KMS-11 (cell line): ENCODE measurements around the gene VPS26A.

Experiments used
- H2AFZ ChIP-seq: fragments of 200-600 bp; sonication (generic); 2 replicates; pipeline ENCODE4 v1.6.1; 2016; ENCODE audit warnings: antibody characterized with exemption, mixed run types, low read depth
- H3K27ac ChIP-seq: fragments of 200-600 bp; sonication (generic); 2 replicates; pipeline ENCODE4 v1.6.1; 2016; ENCODE audit warnings: mild to moderate bottlenecking, mixed run types
- H3K27me3 ChIP-seq: fragments of 200-600 bp; sonication (generic); 2 replicates; pipeline ENCODE4 v1.6.1; 2017; ENCODE audit warnings: mild to moderate bottlenecking, low read depth, mixed run types, moderate library complexity; ENCODE audit not compliant: insufficient read depth
- H3K36me3 ChIP-seq: fragments of 200-600 bp; sonication (generic); 2 replicates; pipeline ENCODE4 v1.6.1; 2017; ENCODE audit warnings: mild to moderate bottlenecking, mixed run types; ENCODE audit not compliant: insufficient read depth
- H3K4me1 ChIP-seq: fragments of 200-600 bp; sonication (generic); 2 replicates; pipeline ENCODE4 v1.6.1; 2016; ENCODE audit warnings: mild to moderate bottlenecking, low read depth, mixed run types; ENCODE audit not compliant: poor library complexity, severe bottlenecking
- H3K4me2 ChIP-seq: fragments of 200-600 bp; sonication (generic); 2 replicates; pipeline ENCODE4 v1.7.0; 2016; ENCODE audit warnings: mild to moderate bottlenecking, mixed run types
- H3K4me3 ChIP-seq: fragments of 200-600 bp; sonication (generic); IDR thresholded peaks from 2 replicates; pipeline ENCODE4 v1.6.1; 2017; ENCODE audit warnings: low read depth, low read length, mixed read lengths; ENCODE audit not compliant: insufficient read depth
- H3K79me2 ChIP-seq: fragments of 200-600 bp; sonication (generic); 2 replicates; pipeline ENCODE4 v1.6.1; 2016; ENCODE audit warnings: low read depth, mixed run types; ENCODE audit not compliant: insufficient read depth
- H3K9ac ChIP-seq: fragments of 200-600 bp; sonication (generic); 2 replicates; pipeline ENCODE4 v1.6.1; 2016; ENCODE audit warnings: mild to moderate bottlenecking, mixed run types
- H4K20me1 ChIP-seq: fragments of 200-600 bp; sonication (generic); 2 replicates; pipeline ENCODE4 v1.6.1; 2016; ENCODE audit warnings: mild to moderate bottlenecking, mixed run types; ENCODE audit not compliant: insufficient read depth
- TF ChIP-seq, protein P1 (sequence below): fragments of 200-600 bp; sonication (generic); conservative IDR thresholded peaks from 2 replicates; pipeline ENCODE4 v1.6.1; 2017; ENCODE audit warnings: low read depth, mild to moderate bottlenecking, antibody characterized with exemption, low read length, moderate library complexity, mixed read lengths

Gene VPS26A

DNA sequence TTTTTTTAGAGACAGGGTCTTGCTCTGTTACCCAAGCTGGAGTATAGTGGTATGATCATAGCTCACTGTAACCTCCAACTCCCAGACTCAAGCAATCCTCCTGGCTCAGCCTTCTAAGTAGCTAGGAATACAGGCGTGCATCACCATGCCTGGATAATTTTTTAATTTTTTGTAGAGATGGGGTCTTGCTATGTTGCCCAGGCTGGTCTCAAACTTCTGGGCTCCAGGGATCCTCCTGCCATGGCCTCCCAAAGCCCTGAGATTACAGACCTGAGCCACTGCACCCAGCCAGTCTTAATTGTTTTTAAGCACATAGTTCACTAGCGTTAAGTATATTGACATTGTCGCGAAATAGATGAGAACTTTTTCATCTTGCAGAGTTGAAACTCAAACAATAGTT lies 58.0 kb downstream of the VPS26A start:
- Histone ChIP-seq H3K79me2 (peaks cover 66% of the 10 kb centered on the region), H2AFZ (no peak overlapping the region), H3K27ac (no peak overlapping the region), H3K4me1 (peaks cover 17% of the 10 kb centered on the region), H4K20me1 (0 out of 2 replicates have a peak, but pooled peaks cover 3% of the 10 kb centered on the region), H3K9ac (no peak overlapping the region), H3K4me3 (no peak overlapping the region), H3K36me3 (no peaks in the 10 kb centered on the region), H3K4me2 (peak overlapping the region; percentile 26; the same call in 1 of the 2 replicates), H3K27me3 (no peaks in the 10 kb centered on the region)
- TF ChIP-seq, protein P1, sequence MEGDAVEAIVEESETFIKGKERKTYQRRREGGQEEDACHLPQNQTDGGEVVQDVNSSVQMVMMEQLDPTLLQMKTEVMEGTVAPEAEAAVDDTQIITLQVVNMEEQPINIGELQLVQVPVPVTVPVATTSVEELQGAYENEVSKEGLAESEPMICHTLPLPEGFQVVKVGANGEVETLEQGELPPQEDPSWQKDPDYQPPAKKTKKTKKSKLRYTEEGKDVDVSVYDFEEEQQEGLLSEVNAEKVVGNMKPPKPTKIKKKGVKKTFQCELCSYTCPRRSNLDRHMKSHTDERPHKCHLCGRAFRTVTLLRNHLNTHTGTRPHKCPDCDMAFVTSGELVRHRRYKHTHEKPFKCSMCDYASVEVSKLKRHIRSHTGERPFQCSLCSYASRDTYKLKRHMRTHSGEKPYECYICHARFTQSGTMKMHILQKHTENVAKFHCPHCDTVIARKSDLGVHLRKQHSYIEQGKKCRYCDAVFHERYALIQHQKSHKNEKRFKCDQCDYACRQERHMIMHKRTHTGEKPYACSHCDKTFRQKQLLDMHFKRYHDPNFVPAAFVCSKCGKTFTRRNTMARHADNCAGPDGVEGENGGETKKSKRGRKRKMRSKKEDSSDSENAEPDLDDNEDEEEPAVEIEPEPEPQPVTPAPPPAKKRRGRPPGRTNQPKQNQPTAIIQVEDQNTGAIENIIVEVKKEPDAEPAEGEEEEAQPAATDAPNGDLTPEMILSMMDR: no peak

DNA sequence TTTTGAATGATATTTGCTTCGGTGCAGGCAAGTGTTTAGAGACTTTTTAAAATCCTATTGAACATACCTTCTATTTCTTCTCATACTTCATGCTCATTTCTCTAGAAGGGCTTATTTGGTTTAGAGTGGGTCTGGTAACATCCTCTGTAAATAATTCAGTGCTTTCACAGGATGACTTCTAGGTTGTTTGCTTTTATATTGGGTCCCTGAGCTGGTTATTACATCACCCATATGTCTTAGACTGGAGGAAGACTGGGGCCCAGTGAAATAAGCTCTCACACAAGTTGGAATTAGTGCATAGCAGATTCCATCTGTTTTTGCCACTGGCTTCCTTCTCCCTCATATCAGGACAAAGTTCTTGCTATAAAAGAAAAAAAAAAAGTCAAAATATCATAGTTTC lies 62.5 kb downstream of the VPS26A start:
- Histone ChIP-seq H2AFZ (no peak overlapping the region), H3K27ac (no peak overlapping the region), H3K9ac (no peak overlapping the region), H3K27me3 (no peaks in the 10 kb centered on the region), H3K36me3 (peaks cover 8% of the 10 kb centered on the region; the same call in 1 of the 2 replicates), H4K20me1 (0 out of 2 replicates have a peak, but pooled peaks cover 3% of the 10 kb centered on the region), H3K79me2 (peaks cover 61% of the 10 kb centered on the region), H3K4me1 (peaks cover 11% of the 10 kb centered on the region), H3K4me2 (no peak overlapping the region), H3K4me3 (no peak overlapping the region)
- TF ChIP-seq, protein P1: no peak

DNA sequence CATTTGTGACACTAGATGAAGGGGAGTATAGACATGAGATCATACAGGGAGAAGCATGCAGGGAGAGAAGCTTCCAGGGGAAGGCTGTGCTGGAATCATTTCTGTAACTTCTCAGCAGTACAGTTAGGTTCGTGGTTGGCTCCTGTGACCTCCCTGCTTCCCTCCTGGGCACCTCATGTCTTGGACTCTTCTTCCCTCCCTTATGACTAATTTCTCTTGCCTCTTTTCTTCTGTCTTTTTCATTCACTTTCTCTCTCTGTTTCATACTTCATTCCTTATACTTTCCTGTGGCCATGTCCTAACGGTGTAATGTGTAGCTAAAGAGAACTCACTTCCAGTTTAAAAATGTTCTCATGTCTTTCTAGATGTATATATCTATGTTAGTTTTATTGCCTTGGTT lies 77.1 kb downstream of the VPS26A start:
- H3K27me3 ChIP-seq: no peaks in the 10 kb centered on the region
- no peaks in the 10 kb centered on the region; the same call in 1 of the 2 replicates for H3K36me3 ChIP-seq
- H3K4me3 ChIP-seq: no peak overlapping the region
- no peak overlapping the region for H3K9ac ChIP-seq
- H4K20me1 ChIP-seq: no peaks in the 10 kb centered on the region
- H3K4me1 ChIP-seq: peaks cover 72% of the 10 kb centered on the region
- H3K27ac ChIP-seq: peak overlapping the region; percentile 70
- H3K79me2 ChIP-seq: no peaks in the 10 kb centered on the region
- TF ChIP-seq, protein P1: no peak
- H2AFZ ChIP-seq: no peak overlapping the region
- H3K4me2 ChIP-seq: peak overlapping the region; percentile 52

DNA sequence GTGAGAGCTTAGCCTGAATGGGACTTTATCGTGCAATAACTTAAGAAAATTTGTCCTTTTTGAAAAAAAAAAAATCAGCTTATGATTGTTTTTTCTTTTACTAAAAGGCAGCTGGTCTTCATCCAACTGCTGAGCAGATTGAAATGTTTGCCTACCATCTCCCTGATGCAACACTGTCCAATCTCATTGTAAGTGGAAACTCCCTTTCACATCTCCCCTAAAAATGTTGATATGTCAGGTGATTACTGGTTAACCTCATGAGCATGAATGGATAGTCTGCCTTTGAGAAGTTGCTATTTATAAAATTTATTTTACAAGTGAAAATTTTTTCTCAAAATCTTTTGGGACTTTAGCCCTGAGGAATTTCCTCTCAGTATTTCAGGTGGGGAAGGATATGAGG lies 78.4 kb downstream of the VPS26A start:
- peak overlapping the region; percentile 52 for H3K4me2 ChIP-seq
- H3K36me3 ChIP-seq: no peaks in the 10 kb centered on the region; the same call in 1 of the 2 replicates
- H3K27me3 ChIP-seq: no peaks in the 10 kb centered on the region
- no peak overlapping the region for H3K4me3 ChIP-seq
- peak overlapping the region; percentile 70 for H3K27ac ChIP-seq
- H2AFZ ChIP-seq: no peak overlapping the region
- no peaks in the 10 kb centered on the region for H4K20me1 ChIP-seq
- 0 out of 2 replicates have a peak overlapping the region, but pooled peaks have one; percentile 6 for H3K9ac ChIP-seq
- H3K79me2 ChIP-seq: no peaks in the 10 kb centered on the region
- peaks cover 85% of the 10 kb centered on the region for H3K4me1 ChIP-seq
- TF ChIP-seq, protein P1: no peak
